Glutamatergic neuron (in vitro differentiated cells): ENCODE measurements around the gene CD24. TPM values are rescaled to one million over a fixed set of nuclear protein-coding genes. Genes with fewer than 3 reads are reported as not detected.

Experiments
- DNase-seq: peaks from one replicate; pipeline ENCODE4 v3.0.0; 2022
- H3K27ac Mint-ChIP-seq: one replicate; pipeline ENCODE4 v1.8.0; 2020; ENCODE audit warnings: mild to moderate bottlenecking, mixed read lengths, inconsistent platforms; ENCODE audit not compliant: unreplicated experiment
- H3K27me3 Mint-ChIP-seq: one replicate; pipeline ENCODE4 v1.8.0; 2020; ENCODE audit warnings: mild to moderate bottlenecking, moderate library complexity, mixed read lengths, inconsistent platforms; ENCODE audit not compliant: unreplicated experiment
- H3K36me3 Mint-ChIP-seq: one replicate; pipeline ENCODE4 v1.8.0; 2020; ENCODE audit warnings: mild to moderate bottlenecking, mixed read lengths, inconsistent platforms; ENCODE audit not compliant: unreplicated experiment
- H3K4me1 Mint-ChIP-seq: one replicate; pipeline ENCODE4 v1.8.0; 2020; ENCODE audit warnings: mild to moderate bottlenecking, low read depth, mixed read lengths, inconsistent platforms; ENCODE audit not compliant: unreplicated experiment
- H3K4me3 Mint-ChIP-seq: one replicate; pipeline ENCODE4 v1.8.0; 2020; ENCODE audit warnings: mild to moderate bottlenecking, mixed read lengths, inconsistent platforms; ENCODE audit not compliant: unreplicated experiment
- H3K9me3 Mint-ChIP-seq: one replicate; pipeline ENCODE4 v1.8.0; 2020; ENCODE audit warnings: mild to moderate bottlenecking, moderate library complexity, mixed read lengths, inconsistent platforms; ENCODE audit not compliant: unreplicated experiment
- CTCF ChIP-seq: fragments of 200-600 bp; sonication (generic); IDR thresholded peaks from one replicate; pipeline ENCODE4 v1.5.0; 2021; ENCODE audit not compliant: partially characterized antibody, unreplicated experiment
- total RNA-seq: library from RNA; stranded (reverse); fragmentation: NEBNext Ultra II Directional; extraction: Animal tissue kit (Norgen Biotek cat#: 25700); gene quantifications from one replicate; pipeline ENCODE4 v1.2.1, GENCODE V29; 2021; ENCODE audit not compliant: unreplicated experiment

The CD24 gene
- total RNA-seq, 1 donor from 2014 or later, result 782 TPM

DNA sequence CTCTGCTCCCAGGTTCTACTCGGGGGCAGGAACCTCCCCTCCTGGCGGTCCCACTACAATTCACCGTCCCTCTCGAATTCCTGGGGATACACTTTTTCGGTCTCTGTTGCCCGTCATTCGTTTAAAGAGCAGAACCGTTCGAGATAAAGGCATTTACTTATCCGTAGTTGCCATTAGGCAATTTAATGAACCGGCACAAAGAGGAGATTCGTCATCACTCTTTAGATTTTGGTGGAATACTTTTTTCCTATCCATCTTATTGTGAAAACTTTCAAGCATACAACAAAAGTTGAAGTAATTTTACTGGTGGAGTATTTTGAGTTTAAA is 1.2 kb upstream of the CD24 start:
- H3K4me1 Mint-ChIP-seq, result peaks cover 4% of the 10 kb centered on the region
- TF ChIP-seq CTCF, result peak; percentile 19

GRCh38 chr6:106974999-106975737 is 639 bp upstream of the CD24 start:
- Mint-ChIP-seq H3K36me3 (peaks cover 9% of the 10 kb centered on the region), H3K4me3 (peak overlapping the region; percentile 73), H3K9me3 (peaks cover 19% of the 10 kb centered on the region), H3K27ac (peak overlapping the region; percentile 97), H3K27me3 (peaks cover 8% of the 10 kb centered on the region), H3K4me1 (peaks cover 4% of the 10 kb centered on the region)
- TF ChIP-seq CTCF, result no peak
- peak; percentile 80 for DNase-seq

More for the DNA sequence above, 1.2 kb upstream of the CD24 start:
- H3K27ac Mint-ChIP-seq, result peak overlapping the region; percentile 97
- no peak for DNase-seq
- peaks cover 19% of the 10 kb centered on the region for H3K9me3 Mint-ChIP-seq
- peaks cover 9% of the 10 kb centered on the region for H3K36me3 Mint-ChIP-seq
- peak overlapping the region; percentile 89 for H3K4me3 Mint-ChIP-seq
- peaks cover 8% of the 10 kb centered on the region for H3K27me3 Mint-ChIP-seq

GRCh38 chr6:106973836-106974335 is 643 bp downstream of the CD24 start:
- Mint-ChIP-seq H3K4me1 (peaks cover 4% of the 10 kb centered on the region), H3K27me3 (peaks cover 9% of the 10 kb centered on the region), H3K9me3 (peaks cover 21% of the 10 kb centered on the region), H3K27ac (peak overlapping the region; percentile 99), H3K4me3 (peak overlapping the region; percentile 97), H3K36me3 (peaks cover 14% of the 10 kb centered on the region)
- no peak for DNase-seq
- no peak for TF ChIP-seq CTCF

- DNase-seq, result peak; percentile 69
- peaks cover 21% of the 10 kb centered on the region for H3K9me3 Mint-ChIP-seq
- peaks cover 14% of the 10 kb centered on the region for H3K36me3 Mint-ChIP-seq
- TF ChIP-seq CTCF, result no peak
- peaks cover 10% of the 10 kb centered on the region for H3K27me3 Mint-ChIP-seq
- H3K27ac Mint-ChIP-seq, result peak overlapping the region; percentile 99
- peaks cover 4% of the 10 kb centered on the region for H3K4me1 Mint-ChIP-seq
- peak overlapping the region; percentile 97 for H3K4me3 Mint-ChIP-seq
Observed at GRCh38 chr6:106973018-106973835, 1.3 kb downstream of the CD24 start.
